ENCODE results near the gene VPS39. TPM values are rescaled to one million over a fixed set of nuclear protein-coding genes. Genes with fewer than 3 reads are reported as not detected.

VPS39 gene
- total and polyA plus RNA-seq, 2 donors (not counting 1 experiment from before 2014, with no cell fraction given) = 53.7 to 55.5 TPM

DNA sequence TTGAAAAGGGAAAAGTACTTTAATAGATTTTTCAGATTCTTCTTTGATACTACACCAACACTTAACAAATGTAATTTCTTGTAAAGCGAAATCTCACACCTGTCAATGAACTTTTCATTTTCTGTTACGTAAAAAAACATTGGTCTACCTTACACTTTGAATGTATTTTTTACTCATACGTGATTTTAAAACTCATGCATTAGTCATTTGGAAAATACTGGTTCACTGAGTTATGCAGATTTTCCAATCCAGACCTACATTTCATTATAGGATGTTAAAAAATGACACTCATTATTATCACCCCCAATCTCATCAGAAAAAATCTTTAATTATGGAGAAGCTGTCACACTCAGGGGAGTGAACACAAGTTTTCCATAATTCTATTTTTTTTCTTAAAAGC is 14.7 kb downstream of the VPS39 start:
- Histone ChIP-seq H3K4me2 (ENCODE audit: extremely low read depth, insufficient read depth, low read length) (no peak overlapping the region), H3K4me1 (ENCODE audit: control insufficient read depth, extremely low read depth, insufficient read depth, low read length) (no peaks in the 10 kb centered on the region), H2AFZ (ENCODE audit: low read length) (no peak overlapping the region), H3K27ac (ENCODE audit: insufficient read depth, low read length) (no peak overlapping the region), H3K9ac (ENCODE audit: insufficient read depth, low read length) (no peak overlapping the region), H3K27me3 (ENCODE audit: control insufficient read depth, insufficient read depth, low read length) (no peaks in the 10 kb centered on the region), H3K36me3 (ENCODE audit: control insufficient read depth, insufficient read depth, low read length) (peaks cover 7% of the 10 kb centered on the region), H3K79me2 (ENCODE audit: control insufficient read depth, insufficient read depth, low read length) (no peaks in the 10 kb centered on the region), H4K20me1 (ENCODE audit: control insufficient read depth, extremely low read depth, insufficient read depth, low read length) (no peaks in the 10 kb centered on the region), H3K9me3 (ENCODE audit: control insufficient read depth, insufficient read depth, low read depth, low read length) (no peaks in the 10 kb centered on the region), H3K4me3 (replicated peaks in 1 of 4; ENCODE audit: control extremely low read depth in 1 of 4, insufficient read depth in 1 of 4, low read depth in 3 of 4, low read length in 4 of 4) (no peak overlapping the region)
- TF ChIP-seq, protein P1, sequence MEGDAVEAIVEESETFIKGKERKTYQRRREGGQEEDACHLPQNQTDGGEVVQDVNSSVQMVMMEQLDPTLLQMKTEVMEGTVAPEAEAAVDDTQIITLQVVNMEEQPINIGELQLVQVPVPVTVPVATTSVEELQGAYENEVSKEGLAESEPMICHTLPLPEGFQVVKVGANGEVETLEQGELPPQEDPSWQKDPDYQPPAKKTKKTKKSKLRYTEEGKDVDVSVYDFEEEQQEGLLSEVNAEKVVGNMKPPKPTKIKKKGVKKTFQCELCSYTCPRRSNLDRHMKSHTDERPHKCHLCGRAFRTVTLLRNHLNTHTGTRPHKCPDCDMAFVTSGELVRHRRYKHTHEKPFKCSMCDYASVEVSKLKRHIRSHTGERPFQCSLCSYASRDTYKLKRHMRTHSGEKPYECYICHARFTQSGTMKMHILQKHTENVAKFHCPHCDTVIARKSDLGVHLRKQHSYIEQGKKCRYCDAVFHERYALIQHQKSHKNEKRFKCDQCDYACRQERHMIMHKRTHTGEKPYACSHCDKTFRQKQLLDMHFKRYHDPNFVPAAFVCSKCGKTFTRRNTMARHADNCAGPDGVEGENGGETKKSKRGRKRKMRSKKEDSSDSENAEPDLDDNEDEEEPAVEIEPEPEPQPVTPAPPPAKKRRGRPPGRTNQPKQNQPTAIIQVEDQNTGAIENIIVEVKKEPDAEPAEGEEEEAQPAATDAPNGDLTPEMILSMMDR (conservative IDR thresholded peaks at IDR 0.05 in 1 of 2, IDR thresholded peaks at IDR 0.05 in 1 of 2; ENCODE audit: low read depth in 1 of 2, low read length in 2 of 2) = no peak
- no peak for TF ChIP-seq EZH2 (IDR thresholded peaks at IDR 0.05; ENCODE audit: low read length, missing control alignments)
- DNase-seq (ENCODE audit: low read depth in 2 of 2) = no peak

DNA sequence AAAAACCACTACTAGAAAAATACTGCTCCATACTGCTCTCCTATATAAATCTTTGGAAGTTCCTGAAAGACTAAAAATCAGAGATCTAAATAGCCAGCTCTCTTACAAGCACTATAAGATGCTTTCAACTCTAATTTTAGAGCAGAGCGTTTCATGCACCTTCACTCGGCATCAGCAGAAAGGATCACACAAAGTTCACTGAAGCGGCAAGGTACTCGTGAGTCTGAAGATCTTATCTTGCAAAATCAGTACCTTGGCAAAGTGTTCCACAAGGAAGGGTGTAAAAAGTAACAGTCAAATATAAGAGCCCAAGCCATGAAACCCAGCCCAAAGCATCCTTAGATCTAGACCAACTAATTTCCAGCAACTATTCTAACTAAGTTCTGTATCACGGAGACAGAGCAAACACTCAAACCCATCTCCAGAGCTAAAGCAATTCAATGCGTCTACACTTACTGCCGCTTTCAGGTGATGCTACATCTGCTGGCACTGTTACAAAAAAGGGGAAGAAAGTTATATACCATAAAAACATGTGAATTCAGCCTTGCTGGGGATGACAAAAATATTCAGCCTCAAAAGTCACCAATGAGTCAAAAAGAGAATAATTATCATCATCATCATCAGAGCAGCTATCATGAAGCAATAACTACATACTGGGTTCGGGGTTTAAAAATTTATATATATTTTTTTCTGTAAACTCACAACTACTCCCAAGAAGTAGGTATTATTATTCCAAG is 16.3 kb downstream of the VPS39 start:
- H3K4me3 ChIP-seq (replicated peaks in 1 of 4; ENCODE audit: control extremely low read depth in 1 of 4, insufficient read depth in 1 of 4, low read depth in 3 of 4, low read length in 4 of 4) = no peak overlapping the region
- H3K9me3 ChIP-seq (ENCODE audit: control insufficient read depth, insufficient read depth, low read depth, low read length) = no peaks in the 10 kb centered on the region
- no peak overlapping the region for H3K4me2 ChIP-seq (ENCODE audit: extremely low read depth, insufficient read depth, low read length)
- no peak overlapping the region for H3K9ac ChIP-seq (ENCODE audit: insufficient read depth, low read length)
- H3K36me3 ChIP-seq (ENCODE audit: control insufficient read depth, insufficient read depth, low read length) = peaks cover 9% of the 10 kb centered on the region
- no peak overlapping the region for H2AFZ ChIP-seq (ENCODE audit: low read length)
- TF ChIP-seq, protein P1 (conservative IDR thresholded peaks at IDR 0.05 in 1 of 2, IDR thresholded peaks at IDR 0.05 in 1 of 2; ENCODE audit: low read depth in 1 of 2, low read length in 2 of 2) = no peak
- TF ChIP-seq EZH2 (IDR thresholded peaks at IDR 0.05; ENCODE audit: low read length, missing control alignments) = no peak
- no peaks in the 10 kb centered on the region for H4K20me1 ChIP-seq (ENCODE audit: control insufficient read depth, extremely low read depth, insufficient read depth, low read length)
- no peak for DNase-seq (ENCODE audit: low read depth in 2 of 2)
- H3K4me1 ChIP-seq (ENCODE audit: control insufficient read depth, extremely low read depth, insufficient read depth, low read length) = no peaks in the 10 kb centered on the region
- H3K27me3 ChIP-seq (ENCODE audit: control insufficient read depth, insufficient read depth, low read length) = no peaks in the 10 kb centered on the region
- no peak overlapping the region for H3K27ac ChIP-seq (ENCODE audit: insufficient read depth, low read length)
- no peaks in the 10 kb centered on the region for H3K79me2 ChIP-seq (ENCODE audit: control insufficient read depth, insufficient read depth, low read length)

DNA sequence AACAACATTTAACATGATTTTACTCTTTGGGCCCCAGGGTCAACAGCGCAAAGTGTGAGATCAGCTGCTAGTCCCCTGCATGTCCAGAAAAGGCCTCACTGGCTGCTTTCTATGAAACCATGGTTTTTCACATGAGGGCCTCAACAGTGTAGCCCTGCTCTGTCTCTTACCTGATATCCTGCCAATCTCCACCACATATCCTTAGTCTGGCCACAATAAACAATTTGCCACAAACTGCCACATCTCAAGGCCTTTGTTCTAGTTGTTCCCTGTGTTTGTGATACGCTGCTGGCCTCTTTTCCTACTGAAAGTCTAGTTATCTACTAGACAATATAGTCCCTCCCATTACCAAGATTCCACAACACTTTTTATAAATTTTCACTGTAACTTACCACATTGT is 17.7 kb downstream of the VPS39 start:
- no peak for TF ChIP-seq EZH2 (IDR thresholded peaks at IDR 0.05; ENCODE audit: low read length, missing control alignments)
- TF ChIP-seq, protein P1 (conservative IDR thresholded peaks at IDR 0.05 in 1 of 2, IDR thresholded peaks at IDR 0.05 in 1 of 2; ENCODE audit: low read depth in 1 of 2, low read length in 2 of 2) = no peak
- Histone ChIP-seq H3K4me2 (ENCODE audit: extremely low read depth, insufficient read depth, low read length) (no peak overlapping the region), H3K9ac (ENCODE audit: insufficient read depth, low read length) (no peak overlapping the region), H3K9me3 (ENCODE audit: control insufficient read depth, insufficient read depth, low read depth, low read length) (no peaks in the 10 kb centered on the region), H3K79me2 (ENCODE audit: control insufficient read depth, insufficient read depth, low read length) (no peaks in the 10 kb centered on the region), H3K4me1 (ENCODE audit: control insufficient read depth, extremely low read depth, insufficient read depth, low read length) (no peaks in the 10 kb centered on the region), H2AFZ (ENCODE audit: low read length) (no peak overlapping the region), H3K36me3 (ENCODE audit: control insufficient read depth, insufficient read depth, low read length) (peaks cover 10% of the 10 kb centered on the region), H4K20me1 (ENCODE audit: control insufficient read depth, extremely low read depth, insufficient read depth, low read length) (no peaks in the 10 kb centered on the region), H3K27ac (ENCODE audit: insufficient read depth, low read length) (no peak overlapping the region), H3K27me3 (ENCODE audit: control insufficient read depth, insufficient read depth, low read length) (no peaks in the 10 kb centered on the region), H3K4me3 (replicated peaks in 1 of 4; ENCODE audit: control extremely low read depth in 1 of 4, insufficient read depth in 1 of 4, low read depth in 3 of 4, low read length in 4 of 4) (no peak overlapping the region)
- DNase-seq (ENCODE audit: low read depth in 2 of 2) = no peak

Data from fibroblast of lung (primary cell).